Measurements from ENCODE around the gene ASB6. TPM values are rescaled to one million over a fixed set of nuclear protein-coding genes. Genes with fewer than 3 reads are reported as not detected.

The ASB6 gene
- total RNA-seq, 4 donors from 2014 or later, result 13.3 to 30.0 (median 22.0) TPM

- peaks cover 43 to 66% (median 54%) of the 10 kb centered on the region in 4 donors for H3K4me1 ChIP-seq
- DNase-seq (ENCODE audit: extremely low spot score), result no peak
- H3K27me3 ChIP-seq, result no peaks in the 10 kb centered on the region
- no peaks in the 10 kb centered on the region for H3K9me3 ChIP-seq
- no peaks in the 10 kb centered on the region for H3K36me3 ChIP-seq
- peak overlapping the region; percentile 89 to 95 (median 90) for H3K27ac ChIP-seq (replicated peaks in 1 of 4)
- 2% methylated on average over 17 of the region's 24 CpGs for WGBS
- TF ChIP-seq POLR2AphosphoS5 (IDR thresholded peaks at IDR 0.05) (no peak), EP300 (IDR thresholded peaks at IDR 0.05) (no peak), POLR2A (IDR thresholded peaks at IDR 0.05; ENCODE audit: low read depth) (no peak)
- TF ChIP-seq, protein P1, sequence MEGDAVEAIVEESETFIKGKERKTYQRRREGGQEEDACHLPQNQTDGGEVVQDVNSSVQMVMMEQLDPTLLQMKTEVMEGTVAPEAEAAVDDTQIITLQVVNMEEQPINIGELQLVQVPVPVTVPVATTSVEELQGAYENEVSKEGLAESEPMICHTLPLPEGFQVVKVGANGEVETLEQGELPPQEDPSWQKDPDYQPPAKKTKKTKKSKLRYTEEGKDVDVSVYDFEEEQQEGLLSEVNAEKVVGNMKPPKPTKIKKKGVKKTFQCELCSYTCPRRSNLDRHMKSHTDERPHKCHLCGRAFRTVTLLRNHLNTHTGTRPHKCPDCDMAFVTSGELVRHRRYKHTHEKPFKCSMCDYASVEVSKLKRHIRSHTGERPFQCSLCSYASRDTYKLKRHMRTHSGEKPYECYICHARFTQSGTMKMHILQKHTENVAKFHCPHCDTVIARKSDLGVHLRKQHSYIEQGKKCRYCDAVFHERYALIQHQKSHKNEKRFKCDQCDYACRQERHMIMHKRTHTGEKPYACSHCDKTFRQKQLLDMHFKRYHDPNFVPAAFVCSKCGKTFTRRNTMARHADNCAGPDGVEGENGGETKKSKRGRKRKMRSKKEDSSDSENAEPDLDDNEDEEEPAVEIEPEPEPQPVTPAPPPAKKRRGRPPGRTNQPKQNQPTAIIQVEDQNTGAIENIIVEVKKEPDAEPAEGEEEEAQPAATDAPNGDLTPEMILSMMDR (IDR thresholded peaks at IDR 0.05), result no peak
- peak overlapping the region; percentile 66 to 84 (median 76) for H3K4me3 ChIP-seq
- intact Hi-C loops (cut with DNase I), result loop anchor here (1.0 to 5.0 kb wide), 3 partner anchors 288 to 471 kb away; no protein-coding TSS in a partner anchor
Observed at GRCh38 chr9:129610213-129610472, 31.8 kb downstream of the ASB6 start.

GRCh38 chr9:129609486-129610212 lies 32.3 kb downstream of the ASB6 start:
- TF ChIP-seq POLR2A (IDR thresholded peaks at IDR 0.05; ENCODE audit: low read depth) (no peak), POLR2AphosphoS5 (IDR thresholded peaks at IDR 0.05) (no peak), EP300 (IDR thresholded peaks at IDR 0.05) (no peak)
- TF ChIP-seq, protein P1 (IDR thresholded peaks at IDR 0.05), result no peak
- no peak for DNase-seq (ENCODE audit: extremely low spot score)

GRCh38 chr9:129608561-129609481 lies 33.1 kb downstream of the ASB6 start:
- no peaks in the 10 kb centered on the region for H3K27me3 ChIP-seq
- peaks cover 43 to 66% (median 53%) of the 10 kb centered on the region in 4 donors for H3K4me1 ChIP-seq
- H3K9me3 ChIP-seq, result no peaks in the 10 kb centered on the region
- peak overlapping the region; percentile 89 to 95 (median 90) for H3K27ac ChIP-seq (replicated peaks in 1 of 4)
- WGBS, result 91% methylated on average over 17 of the region's 27 CpGs
- intact Hi-C loops (cut with DNase I), result loop anchor here (5.0 kb wide), 2 partner anchors 107 to 127 kb away; no protein-coding TSS in a partner anchor
- DNase-seq (ENCODE audit: extremely low spot score), result no peak
- TF ChIP-seq POLR2AphosphoS5 (IDR thresholded peaks at IDR 0.05), result no peak
- TF ChIP-seq POLR2A (IDR thresholded peaks at IDR 0.05; ENCODE audit: low read depth), result no peak
- no peak for TF ChIP-seq EP300 (IDR thresholded peaks at IDR 0.05)
- TF ChIP-seq, protein P1 (IDR thresholded peaks at IDR 0.05), result no peak
- no peak overlapping the region for H3K4me3 ChIP-seq
- H3K36me3 ChIP-seq, result no peaks in the 10 kb centered on the region

More at GRCh38 chr9:129609486-129610212, 32.3 kb downstream of the ASB6 start:
- Histone ChIP-seq H3K4me3 (peak overlapping the region; percentile 66 to 84 (median 76)), H3K9me3 (no peaks in the 10 kb centered on the region), H3K36me3 (no peaks in the 10 kb centered on the region), H3K27ac (replicated peaks in 1 of 4) (peak overlapping the region; percentile 89 to 95 (median 90)), H3K27me3 (no peaks in the 10 kb centered on the region), H3K4me1 (peaks cover 43 to 66% (median 54%) of the 10 kb centered on the region in 4 donors)
- 34% methylated on average over 16 of the region's 30 CpGs for WGBS
- intact Hi-C loops (cut with DNase I), result loop anchor here (1.0 to 5.0 kb wide), 5 partner anchors 107 to 470 kb away; no protein-coding TSS in a partner anchor

- TF ChIP-seq, protein P1 (IDR thresholded peaks at IDR 0.05), result no peak
- TF ChIP-seq POLR2AphosphoS5 (IDR thresholded peaks at IDR 0.05) (no peak), EP300 (IDR thresholded peaks at IDR 0.05) (no peak), POLR2A (IDR thresholded peaks at IDR 0.05; ENCODE audit: low read depth) (no peak)
- intact Hi-C loops (cut with DNase I), result loop anchor here (5.0 kb wide), 2 partner anchors 105 to 125 kb away; no protein-coding TSS in a partner anchor
- 25% methylated on average over 2 of the region's 6 CpGs for WGBS
- H3K9me3 ChIP-seq, result no peaks in the 10 kb centered on the region
- peak overlapping the region; percentile 89 to 95 (median 90) for H3K27ac ChIP-seq (replicated peaks in 1 of 4)
- no peaks in the 10 kb centered on the region for H3K36me3 ChIP-seq
- no peak overlapping the region for H3K4me3 ChIP-seq
- H3K4me1 ChIP-seq, result peaks cover 43 to 61% (median 55%) of the 10 kb centered on the region in 4 donors
- no peak for DNase-seq (ENCODE audit: extremely low spot score)
- no peaks in the 10 kb centered on the region for H3K27me3 ChIP-seq
Observed at GRCh38 chr9:129607027-129607387, 34.9 kb downstream of the ASB6 start.
